Stimulated activated CD4-positive, alpha-beta T cell treated with anti-CD3 and anti-CD28 coated beads, TNF-alpha, amount 100 ng/mL, for 4 hours (primary cell): Measurements from ENCODE around the gene NDUFA7.
"Not testable (repeated sequence)": the region's sequence is repeated elsewhere in the genome, so short reads cannot be mapped to it uniquely, and the experiment has no call there.

ENCODE experiments used
- DNase-seq, 3 experiments: peaks; one replicate each; pipeline ENCODE4 v3.0.0-alpha.2; 2020; ENCODE audit warnings: low read depth in 3 of 3

Gene NDUFA7

GRCh38 chr19:8342316-8342683 is 21.1 kb upstream of the NDUFA7 start:
- DNase-seq = no peak

- DNase-seq = not testable (repeated sequence)
These were observed 20.3 kb upstream of the NDUFA7 start for GRCh38 chr19:8341504-8341903.

GRCh38 chr19:8340341-8341096 is 19.3 kb upstream of the NDUFA7 start:
- DNase-seq = no peak

- DNase-seq = no peak
These were observed 17.7 kb upstream of the NDUFA7 start for GRCh38 chr19:8338835-8339234.

- DNase-seq = no peak
These were observed 16.6 kb upstream of the NDUFA7 start for GRCh38 chr19:8337728-8338127.

GRCh38 chr19:8336660-8337059 is 15.5 kb upstream of the NDUFA7 start:
- no peak for DNase-seq

- DNase-seq = no peak
These were observed 14.9 kb upstream of the NDUFA7 start for GRCh38 chr19:8336072-8336569.

GRCh38 chr19:8335343-8336071 is 14.3 kb upstream of the NDUFA7 start:
- DNase-seq = no peak

- DNase-seq = no peak
These were observed 13.5 kb upstream of the NDUFA7 start for GRCh38 chr19:8334458-8335342.

- no peak for DNase-seq
These were observed 12.7 kb upstream of the NDUFA7 start for GRCh38 chr19:8333767-8334457.

GRCh38 chr19:8332976-8333766 is 12.0 kb upstream of the NDUFA7 start:
- no peak for DNase-seq

GRCh38 chr19:8331263-8331845 is 10.2 kb upstream of the NDUFA7 start:
- no peak for DNase-seq

GRCh38 chr19:8329996-8330395 is 8.8 kb upstream of the NDUFA7 start:
- no peak for DNase-seq

- no peak for DNase-seq
These were observed 4.3 kb upstream of the NDUFA7 start for GRCh38 chr19:8325454-8325853.

GRCh38 chr19:8324186-8325050 is 3.2 kb upstream of the NDUFA7 start:
- DNase-seq = no peak

GRCh38 chr19:8323781-8324185 is 2.6 kb upstream of the NDUFA7 start:
- DNase-seq = no peak

GRCh38 chr19:8322638-8322997 is 1.4 kb upstream of the NDUFA7 start:
- DNase-seq = no peak

GRCh38 chr19:8321986-8322637 is 937 bp upstream of the NDUFA7 start:
- DNase-seq = no peak

- DNase-seq = no peak
These were observed 560 bp downstream of the NDUFA7 start for GRCh38 chr19:8320564-8321066.
